Bone marrow (tissue), 2 donors: ENCODE results near the gene LVRN.
"Not testable (repeated sequence)": the region's sequence is repeated elsewhere in the genome, so short reads cannot be mapped to it uniquely, and the experiment has no call there.

ENCODE experiments used
- DNase-seq, 2 donors: peaks; one replicate each; lab custom pipeline; 2025; lab: John Stamatoyannopoulos, UW

The LVRN gene, protein sequence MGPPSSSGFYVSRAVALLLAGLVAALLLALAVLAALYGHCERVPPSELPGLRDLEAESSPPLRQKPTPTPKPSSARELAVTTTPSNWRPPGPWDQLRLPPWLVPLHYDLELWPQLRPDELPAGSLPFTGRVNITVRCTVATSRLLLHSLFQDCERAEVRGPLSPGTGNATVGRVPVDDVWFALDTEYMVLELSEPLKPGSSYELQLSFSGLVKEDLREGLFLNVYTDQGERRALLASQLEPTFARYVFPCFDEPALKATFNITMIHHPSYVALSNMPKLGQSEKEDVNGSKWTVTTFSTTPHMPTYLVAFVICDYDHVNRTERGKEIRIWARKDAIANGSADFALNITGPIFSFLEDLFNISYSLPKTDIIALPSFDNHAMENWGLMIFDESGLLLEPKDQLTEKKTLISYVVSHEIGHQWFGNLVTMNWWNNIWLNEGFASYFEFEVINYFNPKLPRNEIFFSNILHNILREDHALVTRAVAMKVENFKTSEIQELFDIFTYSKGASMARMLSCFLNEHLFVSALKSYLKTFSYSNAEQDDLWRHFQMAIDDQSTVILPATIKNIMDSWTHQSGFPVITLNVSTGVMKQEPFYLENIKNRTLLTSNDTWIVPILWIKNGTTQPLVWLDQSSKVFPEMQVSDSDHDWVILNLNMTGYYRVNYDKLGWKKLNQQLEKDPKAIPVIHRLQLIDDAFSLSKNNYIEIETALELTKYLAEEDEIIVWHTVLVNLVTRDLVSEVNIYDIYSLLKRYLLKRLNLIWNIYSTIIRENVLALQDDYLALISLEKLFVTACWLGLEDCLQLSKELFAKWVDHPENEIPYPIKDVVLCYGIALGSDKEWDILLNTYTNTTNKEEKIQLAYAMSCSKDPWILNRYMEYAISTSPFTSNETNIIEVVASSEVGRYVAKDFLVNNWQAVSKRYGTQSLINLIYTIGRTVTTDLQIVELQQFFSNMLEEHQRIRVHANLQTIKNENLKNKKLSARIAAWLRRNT

DNA sequence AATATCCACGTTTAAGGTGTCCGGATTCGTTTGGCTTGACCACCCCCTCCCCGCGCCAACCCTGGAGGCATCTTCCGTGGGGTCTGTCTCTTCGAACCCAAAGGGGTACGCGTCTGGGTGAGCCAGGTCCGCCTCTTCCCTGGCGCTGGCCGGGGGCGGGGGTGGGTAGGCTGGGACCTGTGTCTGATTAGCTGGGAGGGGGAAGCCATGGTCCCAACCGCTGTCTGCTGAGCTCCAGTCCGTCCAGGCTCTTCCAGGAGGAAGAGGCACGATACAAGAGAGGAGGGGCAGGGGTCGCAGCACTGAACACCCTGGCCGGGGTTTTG is at the start of gene LVRN:
Gene LVRN (plus strand): TSS at position 237 of the 326 bp plus-strand sequence. CDS start 143 bp downstream, outside the sequence.
- no peak for DNase-seq

- DNase-seq, result not testable (repeated sequence)
These were observed 48.5 kb upstream of the LVRN start for GRCh38 chr5:115913623-115914400.

GRCh38 chr5:115920171-115920725 is 42.0 kb upstream of the LVRN start:
- no peak for DNase-seq

- DNase-seq, result not testable (repeated sequence)
These were observed 33.5 kb upstream of the LVRN start for GRCh38 chr5:115928578-115929407.

GRCh38 chr5:115930171-115930570 is 32.1 kb upstream of the LVRN start:
- DNase-seq, result not testable (repeated sequence)

DNA sequence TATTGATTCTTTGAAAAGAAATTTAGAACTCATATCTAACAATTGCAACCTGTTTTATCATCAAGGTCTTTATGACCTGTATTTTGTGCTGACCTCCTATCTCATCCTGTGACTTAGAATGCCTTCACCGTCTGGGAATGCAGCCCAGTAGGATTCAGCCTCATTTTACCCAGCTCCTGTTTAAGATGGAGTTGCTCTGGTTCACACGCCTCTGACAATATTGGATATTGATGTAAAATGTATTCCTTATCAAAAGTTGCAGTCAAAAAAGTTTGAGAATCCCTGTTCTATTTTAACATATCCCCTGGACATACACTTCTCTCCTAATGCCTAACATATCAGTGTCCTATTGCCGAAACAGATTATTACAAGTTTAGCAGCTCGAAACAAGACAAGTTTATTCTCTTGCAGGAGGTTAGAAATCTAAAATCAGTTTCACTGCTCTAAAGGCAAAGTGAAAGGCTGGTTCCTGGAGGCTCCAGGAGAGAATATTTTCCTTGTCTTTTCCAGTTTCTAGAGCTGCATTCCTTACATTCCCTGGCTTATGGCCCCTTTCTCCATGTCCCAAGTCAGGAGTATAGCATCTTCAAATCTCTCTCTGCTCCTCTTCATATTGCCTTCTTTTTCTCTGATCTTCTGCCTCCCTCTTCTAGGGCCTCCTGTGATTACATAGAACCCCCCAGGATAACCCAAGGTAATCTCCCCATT is 31.5 kb upstream of the LVRN start:
- no peak for DNase-seq

DNA sequence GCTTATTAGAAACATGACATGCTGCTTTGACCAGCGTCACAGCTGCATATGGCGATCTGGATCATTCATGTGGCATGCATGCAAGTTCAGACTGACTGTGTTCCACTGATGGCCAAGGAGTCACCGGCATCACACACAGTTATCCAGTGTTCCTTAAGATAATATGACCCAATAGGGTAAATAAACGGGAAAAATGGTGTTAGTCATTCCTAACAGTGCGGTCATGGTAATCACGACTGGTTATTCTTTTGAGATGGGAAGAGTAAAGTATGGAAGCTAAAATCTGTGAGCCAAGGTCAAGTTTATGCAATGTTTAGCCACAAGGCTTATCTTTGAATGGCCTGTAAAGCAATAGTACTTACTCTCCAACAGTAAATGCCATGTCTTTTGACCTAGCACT is 29.3 kb upstream of the LVRN start:
- DNase-seq, result no peak

DNA sequence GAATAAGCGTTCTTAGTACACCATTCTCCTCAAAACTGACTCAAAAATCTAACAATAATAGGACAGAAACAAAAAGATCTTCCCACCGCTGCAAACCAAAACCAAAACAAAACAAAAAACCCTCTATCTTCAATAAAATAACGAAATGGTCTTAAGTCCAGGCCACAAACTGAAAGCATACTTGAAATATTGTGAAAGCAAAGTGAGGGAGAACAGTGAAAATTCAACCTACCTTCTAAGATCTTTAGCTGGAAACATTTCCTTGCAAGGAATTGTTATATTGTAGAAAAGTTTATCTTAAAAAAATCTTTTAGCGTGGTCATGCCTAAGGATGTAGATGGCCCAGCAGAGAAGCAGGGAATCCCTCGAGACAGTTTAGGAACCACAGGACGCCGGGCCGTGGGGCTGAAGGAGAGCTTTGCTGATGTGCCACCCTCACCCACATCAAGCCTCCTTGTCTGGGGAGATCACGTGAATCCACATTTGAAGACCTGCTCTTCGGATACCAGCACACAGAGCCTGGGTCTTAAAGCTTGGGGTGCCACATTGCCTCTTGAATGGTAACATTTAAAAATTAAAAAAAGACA is 27.8 kb upstream of the LVRN start:
- no peak for DNase-seq

- DNase-seq, result no peak
These were observed 26.2 kb upstream of the LVRN start for GRCh38 chr5:115936031-115936430.

DNA sequence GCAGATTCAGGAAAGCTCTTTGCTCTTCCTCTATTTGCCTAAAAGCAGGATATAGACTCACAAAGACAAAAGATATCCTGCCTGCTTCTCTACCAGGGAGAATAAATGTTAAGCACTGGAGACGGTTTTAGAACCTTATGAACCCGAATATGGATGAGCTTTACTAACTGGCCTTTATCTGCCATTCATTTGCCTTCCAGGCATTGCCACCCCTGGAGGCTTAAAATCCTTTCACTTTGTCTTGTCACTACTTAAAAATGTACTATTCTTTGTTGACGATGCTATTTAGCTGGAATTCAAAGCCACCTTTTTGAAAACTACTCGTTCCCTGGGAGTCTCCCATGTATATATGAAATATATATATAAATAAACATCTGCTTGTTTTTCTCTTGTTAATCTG is 23.2 kb upstream of the LVRN start:
- DNase-seq, result no peak

DNA sequence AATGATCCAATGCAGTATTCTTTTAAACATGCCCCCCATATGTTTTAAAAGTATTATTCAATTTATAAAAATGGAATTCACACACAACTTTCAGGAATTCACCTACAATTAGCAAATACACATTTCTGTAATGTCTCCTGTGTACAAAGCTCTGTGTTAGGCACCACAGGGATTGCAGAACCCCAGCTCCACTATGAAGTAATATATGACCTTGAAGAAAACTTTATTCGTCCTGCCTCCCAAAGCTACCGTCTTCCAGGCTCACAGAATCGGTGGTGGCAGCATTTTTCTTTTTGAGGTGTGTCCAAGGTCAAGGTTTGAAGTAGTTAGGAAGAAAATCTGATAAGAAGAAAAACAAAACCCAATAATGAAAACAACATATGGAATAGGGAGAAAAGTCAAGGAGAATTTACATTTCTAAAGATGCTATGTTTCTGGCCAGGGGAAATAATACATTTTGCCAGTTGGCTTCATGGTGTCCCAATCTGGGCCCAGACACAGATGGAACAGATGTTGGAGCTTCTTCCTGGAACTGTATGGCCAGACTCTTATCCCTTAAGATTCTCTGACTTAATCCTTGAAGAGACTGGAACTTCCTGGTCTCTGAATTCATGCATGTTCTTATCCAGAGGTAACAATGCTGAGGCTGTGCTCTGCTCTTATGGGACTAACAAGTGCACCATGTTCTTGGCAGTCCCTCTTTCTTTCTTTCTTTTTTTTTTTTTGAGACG is 22.0 kb upstream of the LVRN start:
- DNase-seq, result no peak

- no peak for DNase-seq
These were observed 21.1 kb upstream of the LVRN start for GRCh38 chr5:115941051-115941675.

GRCh38 chr5:115944501-115944900 is 17.8 kb upstream of the LVRN start:
- DNase-seq, result no peak

DNA sequence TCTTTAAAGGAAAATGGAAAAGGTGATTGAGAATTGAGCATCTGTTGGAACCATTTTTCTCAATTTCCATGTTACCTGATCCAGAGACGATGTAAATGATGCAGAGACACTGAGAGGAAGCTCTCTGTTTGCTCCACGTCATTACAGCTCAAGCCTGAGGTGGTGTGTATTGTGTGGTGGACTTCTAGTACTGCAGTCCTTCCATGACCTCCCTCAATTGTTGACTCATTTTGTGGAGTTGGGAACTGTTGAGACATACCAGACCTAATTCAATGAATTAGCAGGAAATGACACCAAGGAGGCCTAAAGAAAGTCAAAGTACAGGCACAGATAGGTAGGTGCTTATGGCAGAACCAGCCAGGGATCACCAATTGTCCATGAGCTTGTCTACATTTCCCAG is 15.6 kb upstream of the LVRN start:
- no peak for DNase-seq

GRCh38 chr5:115947260-115947659 is 15.0 kb upstream of the LVRN start:
- no peak for DNase-seq

DNA sequence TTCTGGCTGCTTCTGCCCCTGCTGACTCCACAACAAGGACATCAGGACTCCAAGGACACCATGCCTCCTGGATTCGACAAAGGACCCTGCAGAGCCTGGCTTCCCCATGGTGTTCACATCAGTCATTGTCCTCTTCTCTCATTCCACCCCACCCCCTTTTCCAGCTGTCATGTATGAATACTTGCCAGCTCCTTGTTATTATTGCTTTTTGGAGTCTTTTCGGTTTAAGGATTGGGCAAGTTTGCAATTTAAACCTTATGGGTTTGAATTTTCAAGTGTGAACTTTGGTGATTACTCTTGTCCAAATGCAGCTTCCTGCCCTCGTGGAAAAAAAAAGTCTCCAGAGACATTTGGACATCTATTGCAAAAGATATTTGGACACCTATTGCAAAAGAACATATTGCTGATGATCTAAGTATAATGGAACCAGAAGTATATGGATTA is 14.2 kb upstream of the LVRN start:
- no peak for DNase-seq

DNA sequence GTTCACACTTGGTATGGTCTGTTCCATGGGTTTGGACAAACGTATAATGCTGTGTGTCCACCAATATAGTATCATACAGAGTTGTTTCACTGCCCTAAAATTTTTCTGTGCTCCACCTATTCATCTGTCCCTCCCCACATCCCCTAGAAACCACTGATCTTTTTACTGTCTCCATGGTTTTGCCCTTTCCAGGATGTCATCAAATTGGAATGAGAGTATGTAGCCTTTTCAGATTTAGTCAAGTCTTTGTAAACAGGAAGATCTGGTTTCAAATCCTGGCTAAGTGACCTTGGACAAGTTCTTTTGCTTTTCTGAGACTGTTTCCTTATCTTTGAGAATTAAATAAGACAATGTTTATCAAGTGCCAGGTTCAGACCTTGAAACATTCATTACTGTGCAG is 13.2 kb upstream of the LVRN start:
- DNase-seq, result no peak

GRCh38 chr5:115952588-115952987 is 9.7 kb upstream of the LVRN start:
- no peak for DNase-seq

DNA sequence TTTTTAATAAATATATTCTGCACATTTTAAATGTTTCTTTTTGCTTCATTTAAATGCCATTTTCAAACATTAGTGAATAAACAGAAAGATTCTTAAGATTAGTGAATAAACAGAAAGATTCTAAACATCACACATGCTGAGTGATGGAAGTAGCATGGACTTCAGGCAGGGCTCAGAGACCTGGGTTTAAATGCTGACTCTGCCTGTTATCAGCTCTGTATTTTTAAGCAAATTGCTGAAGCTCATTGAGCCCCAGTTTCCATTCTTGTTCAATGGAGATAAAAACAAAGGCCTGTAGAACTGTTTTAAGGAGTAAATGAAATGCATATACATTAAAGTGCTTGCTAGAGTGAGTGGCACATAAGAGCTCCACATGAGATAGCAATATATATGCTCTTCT is 8.1 kb upstream of the LVRN start:
- DNase-seq, result no peak
